Neural cell (in vitro differentiated cells): ENCODE measurements around the gene UQCRC1. TPM values are rescaled to one million over a fixed set of nuclear protein-coding genes. Genes with fewer than 3 reads are reported as not detected.

ENCODE experiments used
- H2AFZ ChIP-seq: fragments of 200-600, 300-800 bp; sonication (generic), shearing (Covaris generic); 2 replicates; pipeline ENCODE4 v1.6.0; 2014; ENCODE audit warnings: low read depth, mild to moderate bottlenecking, antibody characterized with exemption, low read length, moderate library complexity
- H3F3A ChIP-seq: fragments of 200-600 bp; shearing (Covaris generic); 2 replicates; pipeline ENCODE4 v1.6.1; 2016; ENCODE audit warnings: mild to moderate bottlenecking, moderate library complexity, mixed read lengths, antibody characterized with exemption, low read length; ENCODE audit not compliant: insufficient read depth, poor library complexity, severe bottlenecking
- H3K27ac ChIP-seq: fragments of 200-600, 300-800 bp; sonication (generic), shearing (Covaris generic); 2 replicates; pipeline ENCODE4 v1.5.1; 2014; ENCODE audit warnings: mild to moderate bottlenecking, low read length, moderate library complexity
- H3K27me3 ChIP-seq: fragments of 300-800, 200-600 bp; sonication (generic), shearing (Covaris generic); 2 replicates; pipeline ENCODE4 v1.6.0; 2014; ENCODE audit warnings: mild to moderate bottlenecking, low read depth, low read length, moderate library complexity; ENCODE audit not compliant: insufficient read depth
- H3K36me3 ChIP-seq: fragments of 300-800, 200-600 bp; sonication (generic), shearing (Covaris generic); 2 replicates; pipeline ENCODE4 v1.5.1; 2014; ENCODE audit warnings: mild to moderate bottlenecking, antibody characterized with exemption, low read length, moderate library complexity; ENCODE audit not compliant: insufficient read depth
- H3K4me2 ChIP-seq: fragments of 300-800, 200-600 bp; sonication (generic), shearing (Covaris generic); 2 replicates; pipeline ENCODE4 v1.6.0; 2014; ENCODE audit warnings: mild to moderate bottlenecking, low read length
- H3K4me3 ChIP-seq: fragments of 300-800, 200-600 bp; sonication (generic), shearing (Covaris generic); 2 replicates; pipeline ENCODE4 v1.5.1; 2014; ENCODE audit warnings: mild to moderate bottlenecking, low read length, moderate library complexity
- H3K79me2 ChIP-seq: fragments of 200-600 bp; shearing (Covaris generic); replicated peaks from 2 replicates; pipeline ENCODE4 v1.6.0; 2014; ENCODE audit warnings: mild to moderate bottlenecking, low read length, moderate library complexity; ENCODE audit not compliant: insufficient read depth
- H3K9ac ChIP-seq: fragments of 300-800, 200-600 bp; sonication (generic), shearing (Covaris generic); 2 replicates; pipeline ENCODE4 v1.6.1; 2016; ENCODE audit warnings: mild to moderate bottlenecking, low read length, mixed read lengths
- H3K9me2 ChIP-seq: fragments of 200-600 bp; shearing (Covaris generic); 2 replicates; pipeline ENCODE4 v1.6.1; 2016; ENCODE audit warnings: mild to moderate bottlenecking, low read length, mixed read lengths; ENCODE audit not compliant: insufficient read depth
- H3K9me3 ChIP-seq: fragments of 200-600, 300-800 bp; sonication (generic), shearing (Covaris generic); 2 replicates; pipeline ENCODE4 v1.6.1; 2016; ENCODE audit warnings: mild to moderate bottlenecking, mixed run types, low read length, moderate library complexity, mixed read lengths
- H4K20me1 ChIP-seq: fragments of 200-600 bp; shearing (Covaris generic); 2 replicates; pipeline ENCODE4 v1.6.1; 2016; ENCODE audit warnings: mild to moderate bottlenecking, mixed run types; ENCODE audit not compliant: insufficient read depth
- EP300 ChIP-seq: fragments of 450-650 bp; conservative IDR thresholded peaks from 2 replicates; pipeline ENCODE4 v1.6.1; 2014; ENCODE audit warnings: antibody characterized with exemption, mild to moderate bottlenecking, moderate library complexity; ENCODE audit not compliant: poor library complexity, severe bottlenecking
- EZH2 ChIP-seq: fragments of 200-600, 300-800 bp; shearing (Covaris generic), sonication (generic); IDR thresholded peaks from 2 replicates; pipeline ENCODE4 v1.6.1; 2014; ENCODE audit warnings: antibody characterized with exemption, low read length, borderline replicate concordance, mild to moderate bottlenecking; ENCODE audit not compliant: insufficient read depth, poor library complexity, severe bottlenecking
- MXI1 ChIP-seq: fragments of 450-650 bp; conservative IDR thresholded peaks from 2 replicates; pipeline ENCODE4 v1.6.1; 2014; ENCODE audit warnings: antibody characterized with exemption, mild to moderate bottlenecking; ENCODE audit not compliant: poor library complexity, severe bottlenecking
- POLR2AphosphoS5 ChIP-seq: IDR thresholded peaks from 2 replicates; pipeline ENCODE4 v1.6.1; 2012
- RAD21 ChIP-seq: fragments of 450-650 bp; conservative IDR thresholded peaks from 2 replicates; pipeline ENCODE4 v1.6.1; 2014; ENCODE audit warnings: antibody characterized with exemption, mild to moderate bottlenecking, moderate library complexity
- REST ChIP-seq: IDR thresholded peaks from 2 replicates; pipeline ENCODE4 v1.6.1; 2012; ENCODE audit warnings: borderline replicate concordance
- SMC3 ChIP-seq: fragments of 450-650 bp; conservative IDR thresholded peaks from 2 replicates; pipeline ENCODE4 v1.6.1; 2014; ENCODE audit warnings: antibody characterized with exemption, mild to moderate bottlenecking, moderate library complexity; ENCODE audit not compliant: poor library complexity
- TAF1 ChIP-seq: IDR thresholded peaks from 2 replicates; pipeline ENCODE4 v1.6.1; 2012; ENCODE audit warnings: low read depth
- polyA plus RNA-seq: library from polyadenylated mRNA; depleted of rRNA; stranded (reverse); fragments of >200 nt; gene quantifications from 2 replicates; pipeline ENCODE4 v1.2.3, GENCODE V29; 2014
- TF ChIP-seq, protein P1 (sequence below): fragments of 450-650 bp; IDR thresholded peaks from 2 replicates; pipeline ENCODE4 v1.5.1; 2014; ENCODE audit warnings: antibody characterized with exemption, mild to moderate bottlenecking, moderate library complexity; ENCODE audit not compliant: poor library complexity, severe bottlenecking

The UQCRC1 gene
- polyA plus RNA-seq, 1 donor from 2014 or later: 333 TPM

DNA sequence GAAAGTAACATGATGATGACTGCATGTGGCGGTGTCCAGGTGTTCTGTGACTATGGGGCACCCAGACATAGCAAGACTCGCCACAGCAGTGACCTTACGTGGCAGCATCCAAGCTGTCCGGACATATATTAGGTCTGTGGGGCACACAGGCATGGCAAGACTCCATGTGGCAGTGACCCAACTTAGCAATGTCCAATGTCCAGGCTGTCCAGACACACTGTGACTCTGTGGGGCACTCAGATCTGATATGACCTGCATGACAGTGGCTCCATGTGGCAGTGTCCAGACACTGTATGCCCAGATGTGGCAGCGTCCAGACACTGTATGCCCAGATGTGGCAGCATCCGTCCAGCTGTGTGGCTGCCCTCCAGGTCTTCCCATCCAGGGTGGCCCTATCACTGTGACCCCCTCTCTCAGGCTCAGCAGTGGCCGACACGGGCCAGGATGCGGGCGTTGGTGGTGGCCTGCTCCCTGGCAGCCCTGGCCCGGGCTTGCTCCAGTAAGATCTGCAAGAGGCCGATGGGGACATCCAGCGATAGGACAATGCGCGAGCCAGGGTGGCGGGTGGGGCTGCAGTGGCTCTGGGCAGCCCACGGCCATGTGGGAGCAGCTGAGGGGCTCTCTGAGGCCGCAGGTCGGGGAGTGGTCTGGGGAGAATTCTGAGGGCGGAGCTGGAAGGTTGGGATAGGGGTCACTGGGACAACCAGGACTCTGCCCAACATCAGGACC is 46.9 kb downstream of the UQCRC1 start:
- H3F3A ChIP-seq: no peaks in the 10 kb centered on the region
- H3K27ac ChIP-seq: no peak overlapping the region
- H2AFZ ChIP-seq: no peak overlapping the region
- H3K4me2 ChIP-seq: no peak overlapping the region
- H3K9ac ChIP-seq: no peak overlapping the region
- no peaks in the 10 kb centered on the region for H3K9me3 ChIP-seq
- H3K27me3 ChIP-seq: no peaks in the 10 kb centered on the region
- H4K20me1 ChIP-seq: no peaks in the 10 kb centered on the region
- no peaks in the 10 kb centered on the region for H3K79me2 ChIP-seq
- TF ChIP-seq RAD21 (no peak), MXI1 (no peak), REST (no peak), POLR2AphosphoS5 (no peak), TAF1 (no peak), EZH2 (no peak), SMC3 (no peak), EP300 (no peak)
- TF ChIP-seq, protein P1, sequence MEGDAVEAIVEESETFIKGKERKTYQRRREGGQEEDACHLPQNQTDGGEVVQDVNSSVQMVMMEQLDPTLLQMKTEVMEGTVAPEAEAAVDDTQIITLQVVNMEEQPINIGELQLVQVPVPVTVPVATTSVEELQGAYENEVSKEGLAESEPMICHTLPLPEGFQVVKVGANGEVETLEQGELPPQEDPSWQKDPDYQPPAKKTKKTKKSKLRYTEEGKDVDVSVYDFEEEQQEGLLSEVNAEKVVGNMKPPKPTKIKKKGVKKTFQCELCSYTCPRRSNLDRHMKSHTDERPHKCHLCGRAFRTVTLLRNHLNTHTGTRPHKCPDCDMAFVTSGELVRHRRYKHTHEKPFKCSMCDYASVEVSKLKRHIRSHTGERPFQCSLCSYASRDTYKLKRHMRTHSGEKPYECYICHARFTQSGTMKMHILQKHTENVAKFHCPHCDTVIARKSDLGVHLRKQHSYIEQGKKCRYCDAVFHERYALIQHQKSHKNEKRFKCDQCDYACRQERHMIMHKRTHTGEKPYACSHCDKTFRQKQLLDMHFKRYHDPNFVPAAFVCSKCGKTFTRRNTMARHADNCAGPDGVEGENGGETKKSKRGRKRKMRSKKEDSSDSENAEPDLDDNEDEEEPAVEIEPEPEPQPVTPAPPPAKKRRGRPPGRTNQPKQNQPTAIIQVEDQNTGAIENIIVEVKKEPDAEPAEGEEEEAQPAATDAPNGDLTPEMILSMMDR: no peak
- H3K4me3 ChIP-seq: no peak overlapping the region
- H3K9me2 ChIP-seq: no peaks in the 10 kb centered on the region
- no peaks in the 10 kb centered on the region for H3K36me3 ChIP-seq

DNA sequence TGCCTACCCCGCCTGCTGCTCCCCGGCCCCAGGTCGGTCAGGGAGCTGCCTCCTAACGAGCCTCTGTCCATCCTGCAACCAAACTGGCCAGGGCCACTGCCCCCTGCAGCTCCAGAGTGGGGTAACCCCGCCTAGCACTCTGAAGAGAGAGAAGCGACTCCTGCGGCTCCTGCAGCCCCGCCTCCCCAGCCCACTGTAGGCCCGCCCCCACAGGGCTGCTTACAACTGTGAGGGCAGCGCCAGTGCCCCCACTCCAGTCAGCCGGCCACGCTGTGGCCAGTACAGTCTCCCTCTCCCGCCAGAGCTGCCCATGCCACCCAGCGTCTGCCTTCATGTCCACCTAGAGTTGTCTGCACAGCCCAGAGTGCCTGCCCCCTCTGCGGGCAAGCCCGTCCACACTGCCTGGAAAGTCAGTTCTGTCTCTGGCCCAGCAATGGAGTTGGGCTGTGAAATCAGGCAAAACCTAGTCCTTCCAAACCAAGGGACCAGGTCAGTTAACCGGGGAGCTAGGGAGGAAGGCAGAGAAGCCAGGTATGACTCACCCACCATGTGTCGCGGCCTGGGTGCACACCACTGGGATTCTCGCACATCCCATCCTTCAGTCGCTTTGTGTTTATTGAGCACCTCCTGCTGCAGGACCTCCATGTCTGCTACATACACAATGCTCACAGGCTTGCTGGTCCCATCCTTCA is 48.3 kb downstream of the UQCRC1 start:
- H3F3A ChIP-seq: no peaks in the 10 kb centered on the region
- no peak for TF ChIP-seq REST
- TF ChIP-seq MXI1: no peak
- TF ChIP-seq EZH2: no peak
- TF ChIP-seq, protein P1: no peak
- TF ChIP-seq SMC3: no peak
- no peak for TF ChIP-seq RAD21
- TF ChIP-seq TAF1: no peak
- H3K27me3 ChIP-seq: no peaks in the 10 kb centered on the region
- no peaks in the 10 kb centered on the region for H3K9me3 ChIP-seq
- H3K36me3 ChIP-seq: no peaks in the 10 kb centered on the region
- no peaks in the 10 kb centered on the region for H3K9me2 ChIP-seq
- no peaks in the 10 kb centered on the region for H3K79me2 ChIP-seq
- no peak overlapping the region for H2AFZ ChIP-seq
- H4K20me1 ChIP-seq: no peaks in the 10 kb centered on the region
- H3K4me2 ChIP-seq: no peak overlapping the region
- no peak overlapping the region for H3K4me3 ChIP-seq
- H3K27ac ChIP-seq: no peak overlapping the region
- H3K9ac ChIP-seq: no peak overlapping the region
